ENCODE measurements around the gene CORO1A. TPM values are rescaled to one million over a fixed set of nuclear protein-coding genes. Genes with fewer than 3 reads are reported as not detected.

Gene CORO1A
- polyA plus RNA-seq, 1 donor from 2014 or later = 106 TPM

- H3K4me3 ChIP-seq (ENCODE audit: low read length) = no peak overlapping the region
- H3K27ac ChIP-seq (ENCODE audit: low read length) = no peak overlapping the region
- H3K27me3 ChIP-seq (ENCODE audit: insufficient read depth, low read depth, low read length) = no peaks in the 10 kb centered on the region
These were observed 3.0 kb downstream of the CORO1A start for GRCh38 chr16:30186444-30186781.

GRCh38 chr16:30186782-30187555 lies 3.6 kb downstream of the CORO1A start:
- no peak overlapping the region for H3K4me2 ChIP-seq (ENCODE audit: low read length)
- no peak for TF ChIP-seq EP300 (conservative IDR thresholded peaks at IDR 0.05; ENCODE audit: poor library complexity, severe bottlenecking)
- no peak for TF ChIP-seq RAD21 (conservative IDR thresholded peaks at IDR 0.05)
- TF ChIP-seq SMC3 (conservative IDR thresholded peaks at IDR 0.05; ENCODE audit: poor library complexity) = no peak
- peak; percentile 29 for TF ChIP-seq CTCF (IDR thresholded peaks at IDR 0.05; ENCODE audit: poor library complexity, severe bottlenecking)
- no peak for TF ChIP-seq POLR2AphosphoS5 (IDR thresholded peaks at IDR 0.05)
- no peak for TF ChIP-seq EZH2 (IDR thresholded peaks at IDR 0.05; ENCODE audit: borderline replicate concordance, insufficient read depth, low read length, poor library complexity, severe bottlenecking)
- no peaks in the 10 kb centered on the region for H3F3A ChIP-seq (ENCODE audit: insufficient read depth, low read length, poor library complexity, severe bottlenecking)
- no peaks in the 10 kb centered on the region for H3K9me3 ChIP-seq (ENCODE audit: low read length)
- no peak overlapping the region for H2AFZ ChIP-seq (ENCODE audit: low read depth, low read length)
- no peak overlapping the region for H3K9ac ChIP-seq (ENCODE audit: low read length)
- no peak overlapping the region for H3K4me3 ChIP-seq (ENCODE audit: low read length)
- no peaks in the 10 kb centered on the region for H4K20me1 ChIP-seq (ENCODE audit: insufficient read depth)
- H3K79me2 ChIP-seq (replicated peaks; ENCODE audit: insufficient read depth, low read length) = peaks cover 9% of the 10 kb centered on the region
- H3K36me3 ChIP-seq (ENCODE audit: insufficient read depth, low read length) = no peaks in the 10 kb centered on the region
- no peak overlapping the region for H3K27ac ChIP-seq (ENCODE audit: low read length)
- H3K27me3 ChIP-seq (ENCODE audit: insufficient read depth, low read depth, low read length) = no peaks in the 10 kb centered on the region
- H3K9me2 ChIP-seq (ENCODE audit: insufficient read depth, low read length) = no peaks in the 10 kb centered on the region

More at GRCh38 chr16:30186444-30186781, 3.0 kb downstream of the CORO1A start:
- Histone ChIP-seq H3K9me2 (ENCODE audit: insufficient read depth, low read length) (no peaks in the 10 kb centered on the region), H3K79me2 (replicated peaks; ENCODE audit: insufficient read depth, low read length) (peaks cover 9% of the 10 kb centered on the region), H3K9me3 (ENCODE audit: low read length) (no peaks in the 10 kb centered on the region), H3K9ac (ENCODE audit: low read length) (no peak overlapping the region), H4K20me1 (ENCODE audit: insufficient read depth) (no peaks in the 10 kb centered on the region), H3K36me3 (ENCODE audit: insufficient read depth, low read length) (no peaks in the 10 kb centered on the region), H2AFZ (ENCODE audit: low read depth, low read length) (no peak overlapping the region), H3K4me2 (ENCODE audit: low read length) (no peak overlapping the region), H3F3A (ENCODE audit: insufficient read depth, low read length, poor library complexity, severe bottlenecking) (no peaks in the 10 kb centered on the region)
- TF ChIP-seq RAD21 (conservative IDR thresholded peaks at IDR 0.05) (no peak), MXI1 (conservative IDR thresholded peaks at IDR 0.05; ENCODE audit: poor library complexity, severe bottlenecking) (no peak), CTCF (IDR thresholded peaks at IDR 0.05; ENCODE audit: poor library complexity, severe bottlenecking) (no peak), REST (IDR thresholded peaks at IDR 0.05; ENCODE audit: borderline replicate concordance) (no peak), EZH2 (IDR thresholded peaks at IDR 0.05; ENCODE audit: borderline replicate concordance, insufficient read depth, low read length, poor library complexity, severe bottlenecking) (no peak), EP300 (conservative IDR thresholded peaks at IDR 0.05; ENCODE audit: poor library complexity, severe bottlenecking) (no peak), TAF1 (IDR thresholded peaks at IDR 0.05; ENCODE audit: low read depth) (no peak), POLR2AphosphoS5 (IDR thresholded peaks at IDR 0.05) (no peak), SMC3 (conservative IDR thresholded peaks at IDR 0.05; ENCODE audit: poor library complexity) (no peak)
